Renal cortical epithelial cell (primary cell): Measurements from ENCODE around the gene PARD6G. TPM values are rescaled to one million over a fixed set of nuclear protein-coding genes. Genes with fewer than 3 reads are reported as not detected.
A peak's percentile ranks its signal among the peaks of the same experiment; 100 is the strongest.
"Not testable (repeated sequence)": the region's sequence is repeated elsewhere in the genome, so short reads cannot be mapped to it uniquely, and the experiment has no call there.

Source experiments
- DNase-seq: peaks from one replicate; pipeline ENCODE4 v3.0.0-alpha.2; 2011; ENCODE audit warnings: low read depth
- total RNA-seq: library from RNA; depleted of rRNA; stranded (reverse); fragments of >200 nt; gene quantifications from 2 replicates; pipeline ENCODE4 v1.2.3, GENCODE V29; 2014

PARD6G gene
- total RNA-seq, 1 donor from 2014 or later = 1.5 TPM

GRCh38 chr18:80171054-80171872, 76.1 kb downstream of the PARD6G start:
- no peak for DNase-seq

- no peak for DNase-seq
Measured at GRCh38 chr18:80170395-80171053, 76.8 kb downstream of the PARD6G start.

- no peak for DNase-seq
Measured at GRCh38 chr18:80169607-80170006, 77.7 kb downstream of the PARD6G start.

GRCh38 chr18:80168982-80169381, 78.3 kb downstream of the PARD6G start:
- DNase-seq = no peak

GRCh38 chr18:80168346-80168745, 79.0 kb downstream of the PARD6G start:
- no peak for DNase-seq

- no peak for DNase-seq
Measured at GRCh38 chr18:80167931-80168330, 79.4 kb downstream of the PARD6G start.

- DNase-seq = no peak
Measured at GRCh38 chr18:80167331-80167730, 80.0 kb downstream of the PARD6G start.

GRCh38 chr18:80166725-80167124, 80.6 kb downstream of the PARD6G start:
- DNase-seq = no peak

- DNase-seq = no peak
Measured at GRCh38 chr18:80166240-80166639, 81.1 kb downstream of the PARD6G start.

- not testable (repeated sequence) for DNase-seq
Measured at GRCh38 chr18:80164727-80165355, 82.5 kb downstream of the PARD6G start.

- DNase-seq = no peak
Measured at GRCh38 chr18:80163183-80163582, 84.1 kb downstream of the PARD6G start.

GRCh38 chr18:80161781-80162417, 85.4 kb downstream of the PARD6G start:
- no peak for DNase-seq

GRCh38 chr18:80159713-80160636, 87.3 kb downstream of the PARD6G start:
- DNase-seq = no peak

- DNase-seq = no peak
Measured at GRCh38 chr18:80158365-80158764, 88.9 kb downstream of the PARD6G start.

- peak; percentile 62 for DNase-seq
Measured at GRCh38 chr18:80157708-80158343, 89.5 kb downstream of the PARD6G start.

- DNase-seq = no peak
Measured at GRCh38 chr18:80154293-80154692, 93.0 kb downstream of the PARD6G start.

GRCh38 chr18:80149667-80150066, 97.6 kb downstream of the PARD6G start:
- DNase-seq = no peak

GRCh38 chr18:80148326-80149199, 98.8 kb downstream of the PARD6G start:
- DNase-seq = no peak

GRCh38 chr18:80147418-80148325, 99.6 kb downstream of the PARD6G start:
- peak; percentile 84 for DNase-seq
